ENCODE measurements around the gene SULT6B1. TPM values are rescaled to one million over a fixed set of nuclear protein-coding genes. Genes with fewer than 3 reads are reported as not detected.

SULT6B1 gene
- total and polyA plus RNA-seq, 2 donors (not counting 1 experiment from before 2014, with no cell fraction given): not detected

GRCh38 chr2:37125416-37125815, 63.1 kb downstream of the SULT6B1 start:
- Mint-ChIP-seq H3K27ac (no peak overlapping the region), H3K4me1 (no peaks in the 10 kb centered on the region), H3K27me3 (no peaks in the 10 kb centered on the region), H3K4me3 (no peak overlapping the region), H3K9me3 (ENCODE audit: insufficient read depth) (no peaks in the 10 kb centered on the region)
- intact Hi-C loops (cut with micrococcal nuclease): no loop called here
- ChIA-PET POLR2A (no interaction called here), CTCF (no interaction called here)
- TF ChIP-seq EZH2 (IDR thresholded peaks at IDR 0.05; ENCODE audit: borderline replicate concordance, insufficient read depth, low read depth, low read length, poor library complexity, severe bottlenecking) (no peak), CTCF (IDR thresholded peaks at IDR 0.05) (no peak)
- ATAC-seq (ENCODE audit: low read depth) (no peak), DNase-seq (no peak)
- H3K4me2 ChIP-seq (replicated peaks; ENCODE audit: low read depth, low read length, poor library complexity, severe bottlenecking): no peak overlapping the region
- no peaks in the 10 kb centered on the region for H3K4me1 ChIP-seq (ENCODE audit: control insufficient read depth in 2 of 2, insufficient read depth in 2 of 2, low read length in 2 of 2)
- no peaks in the 10 kb centered on the region for H3K79me2 ChIP-seq (ENCODE audit: control insufficient read depth, insufficient read depth, low read length)
- H2AFZ ChIP-seq (ENCODE audit: insufficient read depth, low read depth, low read length, poor library complexity, severe bottlenecking): no peak overlapping the region
- no peaks in the 10 kb centered on the region for H3K27me3 ChIP-seq (replicated peaks in 1 of 4; ENCODE audit: control extremely low read depth in 1 of 4, control insufficient read depth in 3 of 4, insufficient read depth in 4 of 4, low read length in 3 of 4)
- WGBS (ENCODE audit: insufficient coverage): 100% methylated on average over 1 of the region's 2 CpGs
- peaks cover 0 to 49% of the 10 kb centered on the region in 2 experiments for H3K36me3 ChIP-seq (replicated peaks in 1 of 2; ENCODE audit: control extremely low read depth in 1 of 2, control insufficient read depth in 1 of 2, extremely low read depth in 1 of 2, insufficient read depth in 2 of 2, low read length in 1 of 2)
- no peaks in the 10 kb centered on the region for H3K9me3 ChIP-seq (ENCODE audit: control extremely low read depth in 1 of 3, control insufficient read depth in 2 of 3, insufficient read depth in 1 of 3, low read length in 2 of 3)
- H3K9ac ChIP-seq (ENCODE audit: low read length): no peak overlapping the region
- no peaks in the 10 kb centered on the region for H4K20me1 ChIP-seq (ENCODE audit: control insufficient read depth, insufficient read depth, low read length, poor library complexity, severe bottlenecking)
- H3K4me3 ChIP-seq (ENCODE audit: control extremely low read depth in 1 of 5, extremely low read depth in 1 of 5, insufficient read depth in 1 of 5, low read depth in 2 of 5, low read length in 4 of 5): no peak overlapping the region
- H3K27ac ChIP-seq (ENCODE audit: low read length in 2 of 2): no peak overlapping the region

GRCh38 chr2:37119157-37119556, 69.3 kb downstream of the SULT6B1 start:
- no peak for TF ChIP-seq CTCF (IDR thresholded peaks at IDR 0.05)
- no peak for TF ChIP-seq EZH2 (IDR thresholded peaks at IDR 0.05; ENCODE audit: borderline replicate concordance, insufficient read depth, low read depth, low read length, poor library complexity, severe bottlenecking)
- H3K4me1 Mint-ChIP-seq: no peaks in the 10 kb centered on the region
- no peak overlapping the region for H2AFZ ChIP-seq (ENCODE audit: insufficient read depth, low read depth, low read length, poor library complexity, severe bottlenecking)
- DNase-seq: no peak
- H3K27me3 Mint-ChIP-seq: no peaks in the 10 kb centered on the region
- no peaks in the 10 kb centered on the region for H3K79me2 ChIP-seq (ENCODE audit: control insufficient read depth, insufficient read depth, low read length)
- no peaks in the 10 kb centered on the region for H3K4me1 ChIP-seq (ENCODE audit: control insufficient read depth in 2 of 2, insufficient read depth in 2 of 2, low read length in 2 of 2)
- H4K20me1 ChIP-seq (ENCODE audit: control insufficient read depth, insufficient read depth, low read length, poor library complexity, severe bottlenecking): no peaks in the 10 kb centered on the region
- H3K27ac ChIP-seq (ENCODE audit: low read length in 2 of 2): no peak overlapping the region
- no peak overlapping the region for H3K4me3 ChIP-seq (ENCODE audit: control extremely low read depth in 1 of 5, extremely low read depth in 1 of 5, insufficient read depth in 1 of 5, low read depth in 2 of 5, low read length in 4 of 5)
- peaks cover 0 to 53% of the 10 kb centered on the region in 2 experiments for H3K36me3 ChIP-seq (replicated peaks in 1 of 2; ENCODE audit: control extremely low read depth in 1 of 2, control insufficient read depth in 1 of 2, extremely low read depth in 1 of 2, insufficient read depth in 2 of 2, low read length in 1 of 2)
- ChIA-PET CTCF (no interaction called here), POLR2A (no interaction called here)
- no peak overlapping the region for H3K4me3 Mint-ChIP-seq
- no peak overlapping the region for H3K9ac ChIP-seq (ENCODE audit: low read length)
- WGBS (ENCODE audit: insufficient coverage): 100% methylated on average over 2 of the region's 5 CpGs
- no peaks in the 10 kb centered on the region for H3K9me3 Mint-ChIP-seq (ENCODE audit: insufficient read depth)
- intact Hi-C loops (cut with micrococcal nuclease): no loop called here
- no peaks in the 10 kb centered on the region for H3K27me3 ChIP-seq (replicated peaks in 1 of 4; ENCODE audit: control extremely low read depth in 1 of 4, control insufficient read depth in 3 of 4, insufficient read depth in 4 of 4, low read length in 3 of 4)
- no peak overlapping the region for H3K4me2 ChIP-seq (replicated peaks; ENCODE audit: low read depth, low read length, poor library complexity, severe bottlenecking)
- no peak overlapping the region for H3K27ac Mint-ChIP-seq
- no peaks in the 10 kb centered on the region for H3K9me3 ChIP-seq (ENCODE audit: control extremely low read depth in 1 of 3, control insufficient read depth in 2 of 3, insufficient read depth in 1 of 3, low read length in 2 of 3)
- ATAC-seq (ENCODE audit: low read depth): no peak

Other genes with a start within 250 kb of the SULT6B1 start
- gene STRN, start 222.1 kb downstream of the SULT6B1 start, total RNA-seq: 38.6 and 42.8 TPM in 2 replicates
- 5.8 and 8.8 TPM in 2 replicates for gene STRN, start 222.1 kb downstream of the SULT6B1 start, polyA plus RNA-seq
- 44.3 and 50.0 TPM in 2 replicates for gene HEATR5B, start 104.3 kb downstream of the SULT6B1 start, total RNA-seq
- gene HEATR5B, start 104.3 kb downstream of the SULT6B1 start, polyA plus RNA-seq: 33.0 and 54.8 TPM in 2 replicates
- gene GPATCH11, start 104.2 kb downstream of the SULT6B1 start, total RNA-seq: 18.2 and 20.2 TPM in 2 replicates
- 7.8 and 9.6 TPM in 2 replicates for gene GPATCH11, start 104.2 kb downstream of the SULT6B1 start, polyA plus RNA-seq
- 36.2 and 36.9 TPM in 2 replicates for gene EIF2AK2, start 31.7 kb downstream of the SULT6B1 start, total RNA-seq
- 6.5 and 9.7 TPM in 2 replicates for gene EIF2AK2, start 31.7 kb downstream of the SULT6B1 start, polyA plus RNA-seq
- gene CEBPZOS, start 7.8 kb upstream of the SULT6B1 start, total RNA-seq: 36.7 and 38.0 TPM in 2 replicates
- 17.6 and 18.6 TPM in 2 replicates for gene CEBPZOS, start 7.8 kb upstream of the SULT6B1 start, polyA plus RNA-seq
- gene CEBPZ, start 42.9 kb upstream of the SULT6B1 start, total RNA-seq: 43.9 and 56.5 TPM in 2 replicates
- 5.3 and 12.6 TPM in 2 replicates for gene CEBPZ, start 42.9 kb upstream of the SULT6B1 start, polyA plus RNA-seq
- 35.4 and 42.0 TPM in 2 replicates for gene NDUFAF7, start 43.0 kb upstream of the SULT6B1 start, total RNA-seq
- gene NDUFAF7, start 43.0 kb upstream of the SULT6B1 start, polyA plus RNA-seq: 10.9 and 12.2 TPM in 2 replicates
- gene PRKD3, start 136.2 kb upstream of the SULT6B1 start, total RNA-seq: 82.2 and 83.4 TPM in 2 replicates
- 24.6 and 28.9 TPM in 2 replicates for gene PRKD3, start 136.2 kb upstream of the SULT6B1 start, polyA plus RNA-seq
- 2.1 and 2.6 TPM in 2 replicates for gene QPCT, start 156.0 kb upstream of the SULT6B1 start, total RNA-seq
- 0.48 and 0.87 TPM in 2 replicates for gene QPCT, start 156.0 kb upstream of the SULT6B1 start, polyA plus RNA-seq

All from B cell (primary cell).